KMS-11 (cell line): Measurements from ENCODE around the gene ABLIM2.

Experiments
- H2AFZ ChIP-seq: fragments of 200-600 bp; sonication (generic); 2 replicates; pipeline ENCODE4 v1.6.1; 2016; ENCODE audit warnings: antibody characterized with exemption, mixed run types, low read depth
- H3K27ac ChIP-seq: fragments of 200-600 bp; sonication (generic); 2 replicates; pipeline ENCODE4 v1.6.1; 2016; ENCODE audit warnings: mild to moderate bottlenecking, mixed run types
- H3K27me3 ChIP-seq: fragments of 200-600 bp; sonication (generic); 2 replicates; pipeline ENCODE4 v1.6.1; 2017; ENCODE audit warnings: mild to moderate bottlenecking, low read depth, mixed run types, moderate library complexity; ENCODE audit not compliant: insufficient read depth
- H3K36me3 ChIP-seq: fragments of 200-600 bp; sonication (generic); 2 replicates; pipeline ENCODE4 v1.6.1; 2017; ENCODE audit warnings: mild to moderate bottlenecking, mixed run types; ENCODE audit not compliant: insufficient read depth
- H3K4me1 ChIP-seq: fragments of 200-600 bp; sonication (generic); 2 replicates; pipeline ENCODE4 v1.6.1; 2016; ENCODE audit warnings: mild to moderate bottlenecking, low read depth, mixed run types; ENCODE audit not compliant: poor library complexity, severe bottlenecking
- H3K4me2 ChIP-seq: fragments of 200-600 bp; sonication (generic); 2 replicates; pipeline ENCODE4 v1.7.0; 2016; ENCODE audit warnings: mild to moderate bottlenecking, mixed run types
- H3K4me3 ChIP-seq: fragments of 200-600 bp; sonication (generic); IDR thresholded peaks from 2 replicates; pipeline ENCODE4 v1.6.1; 2017; ENCODE audit warnings: low read depth, low read length, mixed read lengths; ENCODE audit not compliant: insufficient read depth
- H3K79me2 ChIP-seq: fragments of 200-600 bp; sonication (generic); 2 replicates; pipeline ENCODE4 v1.6.1; 2016; ENCODE audit warnings: low read depth, mixed run types; ENCODE audit not compliant: insufficient read depth
- H3K9ac ChIP-seq: fragments of 200-600 bp; sonication (generic); 2 replicates; pipeline ENCODE4 v1.6.1; 2016; ENCODE audit warnings: mild to moderate bottlenecking, mixed run types
- H4K20me1 ChIP-seq: fragments of 200-600 bp; sonication (generic); 2 replicates; pipeline ENCODE4 v1.6.1; 2016; ENCODE audit warnings: mild to moderate bottlenecking, mixed run types; ENCODE audit not compliant: insufficient read depth
- CTCF ChIP-seq: fragments of 200-600 bp; sonication (generic); conservative IDR thresholded peaks from 2 replicates; pipeline ENCODE4 v1.6.1; 2017; ENCODE audit warnings: low read depth, mild to moderate bottlenecking, antibody characterized with exemption, low read length, moderate library complexity, mixed read lengths

ABLIM2 gene

GRCh38 chr4:7988437-7988836 is 170.2 kb downstream of the ABLIM2 start:
- H3K4me2 ChIP-seq = no peak overlapping the region
- H3K4me3 ChIP-seq = no peak overlapping the region
- no peaks in the 10 kb centered on the region for H3K27me3 ChIP-seq
- no peak for TF ChIP-seq CTCF
- H3K27ac ChIP-seq = no peak overlapping the region
- no peaks in the 10 kb centered on the region for H3K4me1 ChIP-seq
- no peaks in the 10 kb centered on the region for H3K36me3 ChIP-seq
- no peak overlapping the region for H3K9ac ChIP-seq
- no peaks in the 10 kb centered on the region for H3K79me2 ChIP-seq
- H4K20me1 ChIP-seq = no peaks in the 10 kb centered on the region
- H2AFZ ChIP-seq = no peak overlapping the region

GRCh38 chr4:7987148-7987989 is 171.2 kb downstream of the ABLIM2 start:
- TF ChIP-seq CTCF = peak; percentile 55
- Histone ChIP-seq H2AFZ (no peak overlapping the region), H3K27ac (no peak overlapping the region), H3K4me2 (no peak overlapping the region), H3K9ac (no peak overlapping the region), H3K36me3 (no peaks in the 10 kb centered on the region), H3K79me2 (no peaks in the 10 kb centered on the region), H4K20me1 (no peaks in the 10 kb centered on the region), H3K27me3 (no peaks in the 10 kb centered on the region), H3K4me3 (no peak overlapping the region), H3K4me1 (no peaks in the 10 kb centered on the region)

- Histone ChIP-seq H3K36me3 (no peaks in the 10 kb centered on the region), H4K20me1 (no peaks in the 10 kb centered on the region), H3K4me1 (no peaks in the 10 kb centered on the region), H3K9ac (no peak overlapping the region), H3K27ac (no peak overlapping the region), H3K27me3 (no peaks in the 10 kb centered on the region), H3K4me3 (no peak overlapping the region), H2AFZ (no peak overlapping the region), H3K79me2 (no peaks in the 10 kb centered on the region), H3K4me2 (no peak overlapping the region)
- TF ChIP-seq CTCF = no peak
Measured at GRCh38 chr4:7985891-7986441, 172.6 kb downstream of the ABLIM2 start.

GRCh38 chr4:7985072-7985471 is 173.5 kb downstream of the ABLIM2 start:
- H3K27ac ChIP-seq = no peak overlapping the region
- no peak overlapping the region for H3K9ac ChIP-seq

More at GRCh38 chr4:7985072-7985471, 173.5 kb downstream of the ABLIM2 start:
- Histone ChIP-seq H4K20me1 (no peaks in the 10 kb centered on the region), H3K36me3 (no peaks in the 10 kb centered on the region), H3K4me3 (no peak overlapping the region), H2AFZ (no peak overlapping the region), H3K79me2 (no peaks in the 10 kb centered on the region), H3K27me3 (no peaks in the 10 kb centered on the region), H3K4me1 (no peaks in the 10 kb centered on the region), H3K4me2 (no peak overlapping the region)
- no peak for TF ChIP-seq CTCF
